ENCODE results near the gene ASB7.

The ASB7 gene

DNA sequence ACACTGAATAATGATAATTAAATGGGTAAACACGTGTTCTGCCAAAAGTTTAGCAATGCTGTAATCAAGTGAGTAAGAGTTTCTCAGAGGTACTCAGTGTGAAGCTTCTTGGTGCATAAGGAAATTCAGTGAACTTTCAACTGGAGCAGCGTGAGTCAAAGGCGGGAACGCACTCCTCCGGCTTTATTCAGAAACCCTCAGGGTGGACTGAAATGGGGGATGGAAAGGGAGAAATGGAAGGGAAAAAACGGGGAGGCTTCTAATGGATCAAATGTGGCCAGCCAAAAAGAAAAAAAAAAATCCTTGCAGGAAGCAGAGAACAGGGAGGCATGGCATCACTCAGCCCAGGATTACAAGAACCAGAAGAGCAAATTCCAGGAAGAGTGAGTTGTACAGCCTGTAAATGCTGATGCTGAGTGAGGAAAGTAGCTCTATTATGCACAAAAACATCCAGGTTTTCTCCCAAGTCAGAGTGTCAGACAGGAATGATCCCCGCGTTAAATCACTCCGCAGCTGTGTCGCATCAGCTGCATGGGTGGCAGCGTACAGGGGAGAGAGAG is 85.3 kb downstream of the ASB7 start:
- no peak for DNase-seq

DNA sequence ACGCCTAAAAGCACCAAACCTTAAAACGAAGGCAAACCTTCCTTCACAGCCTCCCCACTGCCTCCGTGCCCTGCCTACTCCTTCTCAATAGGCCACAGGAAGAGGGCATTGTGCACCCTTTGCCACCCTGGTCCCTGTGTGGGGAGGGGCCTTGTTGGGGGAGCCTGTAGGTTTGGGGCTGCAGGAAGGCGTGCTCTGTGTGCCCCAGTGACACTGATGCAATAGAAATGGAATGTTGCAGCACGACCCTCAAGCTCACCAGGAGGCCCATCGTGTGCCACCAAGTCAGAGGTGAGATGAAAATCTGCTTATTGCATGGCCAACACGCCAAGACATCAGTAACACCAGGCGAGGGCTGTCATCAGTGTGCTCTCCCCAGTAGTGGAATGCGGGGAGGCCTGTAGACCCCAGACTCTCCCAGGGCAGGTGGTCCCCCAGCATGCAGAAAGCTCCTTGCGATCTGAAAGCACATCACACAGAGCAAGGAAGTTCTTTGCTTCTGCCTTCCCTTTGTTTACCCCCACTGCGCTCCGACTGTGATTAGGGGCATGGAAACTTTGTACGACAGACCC is 86.2 kb downstream of the ASB7 start:
- DNase-seq = no peak

GRCh38 chr15:100689131-100689899 is 86.9 kb downstream of the ASB7 start:
- DNase-seq = no peak

GRCh38 chr15:100690032-100690794 is 87.8 kb downstream of the ASB7 start:
- DNase-seq = no peak

GRCh38 chr15:100690795-100691158 is 88.4 kb downstream of the ASB7 start:
- DNase-seq = no peak

GRCh38 chr15:100691321-100691720 is 88.9 kb downstream of the ASB7 start:
- no peak for DNase-seq

DNA sequence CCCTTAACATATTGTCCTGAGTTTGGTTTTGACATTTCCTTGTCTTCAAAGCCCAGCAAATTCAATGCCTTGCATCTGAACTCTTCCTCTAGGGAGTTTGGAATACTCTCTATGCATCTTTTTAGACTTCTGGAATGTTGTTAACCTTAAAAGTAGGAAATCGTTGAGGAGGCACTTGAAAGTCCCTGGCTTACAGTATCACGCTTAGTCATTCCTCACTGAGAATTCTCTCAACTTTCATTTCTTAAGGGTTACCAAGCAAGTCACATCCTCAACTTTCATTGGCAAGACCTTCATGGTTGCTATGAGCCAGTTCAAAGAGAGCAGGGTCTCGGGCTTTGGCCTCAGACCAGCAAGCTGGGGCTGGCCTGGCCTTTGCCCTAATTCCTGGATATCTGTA is 89.9 kb downstream of the ASB7 start:
- no peak for DNase-seq

DNA sequence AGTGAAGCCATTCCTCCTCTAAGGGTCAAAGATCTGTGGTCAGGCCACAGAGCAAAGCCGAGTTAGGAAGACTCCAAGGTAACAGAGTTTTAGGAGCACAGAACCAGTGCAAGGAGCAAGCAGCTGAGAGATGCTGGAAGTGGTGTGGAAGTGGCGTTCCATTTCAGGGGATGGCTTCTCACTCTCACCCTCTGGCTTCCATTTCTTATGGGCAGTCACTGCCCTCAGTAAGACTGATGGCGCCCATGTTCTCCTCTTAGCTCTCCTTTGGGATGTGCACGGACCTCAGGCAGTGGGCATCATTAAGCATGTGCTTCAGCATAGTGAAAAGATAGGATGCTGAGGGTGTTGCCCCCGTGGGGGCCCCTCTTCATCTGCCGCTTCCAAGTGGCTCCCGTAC is 90.3 kb downstream of the ASB7 start:
- DNase-seq = no peak

- DNase-seq = no peak
Measured at GRCh38 chr15:100693451-100693850, 91.1 kb downstream of the ASB7 start.

- DNase-seq = no peak
Measured at GRCh38 chr15:100694381-100695021, 92.1 kb downstream of the ASB7 start.

DNA sequence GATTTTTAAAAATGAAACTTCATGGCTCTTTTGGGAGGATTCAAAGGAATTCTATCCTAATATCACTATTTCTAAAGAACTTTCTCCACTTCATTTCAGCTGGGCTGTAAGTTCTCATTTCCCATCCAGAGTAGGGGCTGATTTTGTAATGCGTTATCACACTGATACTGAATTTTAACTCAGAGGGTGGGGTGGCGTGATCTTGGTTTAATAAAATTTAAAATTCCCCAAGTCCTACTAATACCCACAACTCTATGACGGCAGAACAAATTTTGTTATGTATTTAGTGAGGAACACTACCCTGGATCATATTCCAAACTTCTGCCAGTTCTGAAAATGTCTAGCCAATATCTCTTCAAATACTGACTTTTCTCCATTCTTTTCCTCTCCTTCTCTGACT is 92.7 kb downstream of the ASB7 start:
- no peak for DNase-seq

DNA sequence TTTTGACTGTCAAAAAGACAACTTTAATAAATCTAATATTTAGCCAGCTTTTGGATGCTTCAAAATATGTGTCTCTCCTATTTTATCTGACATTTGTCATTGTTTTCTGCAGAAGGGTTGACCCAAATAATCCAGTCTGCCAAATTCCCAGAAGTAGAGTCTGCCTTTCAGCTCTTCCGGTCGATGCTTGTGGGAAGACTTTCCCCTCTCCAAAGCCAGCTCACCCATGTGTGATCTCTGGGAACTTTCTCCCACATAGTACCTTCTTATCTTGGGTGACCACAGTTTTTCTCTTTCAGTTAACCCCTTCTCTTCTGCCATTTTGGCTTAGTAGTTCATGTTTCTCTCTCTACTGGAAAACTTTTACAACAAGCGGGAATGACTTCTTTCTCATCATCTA is 94.1 kb downstream of the ASB7 start:
- no peak for DNase-seq
